ENCODE results near the gene LRBA.

The LRBA gene

DNA sequence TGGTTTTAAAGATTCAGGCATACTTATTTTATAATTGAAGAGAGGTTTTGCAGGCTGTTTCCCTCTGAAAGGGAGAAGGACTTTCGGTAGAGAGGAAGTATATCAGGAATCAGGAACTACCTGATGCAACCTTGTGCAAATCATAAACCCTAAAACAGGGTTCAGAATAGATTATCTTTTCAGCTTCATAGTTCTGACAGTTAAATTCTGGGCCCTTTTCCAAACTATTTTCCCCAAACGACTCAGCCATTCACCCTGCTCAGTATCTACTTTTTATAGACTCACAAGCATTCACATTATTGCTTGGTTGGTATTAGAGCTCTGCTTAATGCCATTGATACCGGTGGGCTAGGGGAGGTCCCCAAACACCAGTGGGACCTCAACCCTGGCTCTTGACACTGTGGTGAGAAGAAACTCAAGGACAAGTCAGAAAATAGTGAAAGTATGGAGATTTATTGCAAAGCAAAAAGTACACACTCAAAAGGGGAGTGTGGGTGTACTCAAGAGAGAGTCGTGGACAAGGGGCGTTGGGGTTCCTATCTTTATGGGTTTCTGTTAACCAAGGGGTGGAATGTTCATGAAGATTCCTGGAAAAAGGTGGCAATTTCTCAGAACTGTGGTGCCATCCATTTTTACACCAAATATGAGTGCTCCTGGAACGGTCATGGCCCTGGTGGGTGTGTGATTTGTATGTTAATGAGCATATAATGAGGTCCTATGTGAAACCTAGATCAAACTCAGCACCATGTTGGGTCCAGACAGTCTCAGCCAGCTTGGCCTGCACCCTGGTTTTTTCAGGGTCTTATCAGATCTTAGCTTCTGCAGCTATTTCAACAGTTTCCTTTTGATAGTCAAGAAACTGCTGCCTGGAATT, 698.5 kb downstream of the LRBA start:
- H3K4me3 ChIP-seq (ENCODE audit: low read depth in 1 of 2, low read length in 2 of 2) = no peak overlapping the region

DNA sequence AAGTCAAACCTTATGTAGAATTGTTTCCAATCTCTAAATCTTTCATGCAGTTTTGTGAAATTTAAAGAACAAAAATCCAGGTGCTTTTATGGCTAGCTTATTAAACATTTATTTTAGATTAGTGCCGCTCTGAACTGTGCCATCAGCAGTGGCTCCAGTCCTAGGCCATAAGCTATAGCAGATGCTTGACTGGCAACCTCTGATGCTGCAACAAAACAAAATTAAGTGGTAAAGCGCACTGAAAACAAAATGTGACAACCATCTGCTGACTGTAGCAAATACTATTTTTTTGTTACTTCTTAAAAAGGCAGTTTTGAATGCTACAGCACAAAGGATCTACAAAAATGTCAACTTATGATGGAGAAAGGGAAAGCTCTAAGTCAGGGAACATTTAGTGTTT, 699.4 kb downstream of the LRBA start:
- Histone ChIP-seq H3K27me3 (ENCODE audit: insufficient read depth, low read length, poor library complexity) (no peaks in the 10 kb centered on the region), H2AFZ (ENCODE audit: low read depth, low read length) (no peak overlapping the region), H3K4me3 (ENCODE audit: low read depth in 1 of 2, low read length in 2 of 2) (no peak overlapping the region), H4K20me1 (ENCODE audit: insufficient read depth, low read length) (no peaks in the 10 kb centered on the region), H3K9me3 (ENCODE audit: insufficient read depth, low read length, severe bottlenecking) (no peaks in the 10 kb centered on the region), H3K4me2 (ENCODE audit: insufficient read depth, low read length) (no peak overlapping the region), H3K27ac (ENCODE audit: low read length) (no peak overlapping the region), H3K79me2 (ENCODE audit: insufficient read depth, low read length) (no peaks in the 10 kb centered on the region), H3K9ac (ENCODE audit: low read depth, low read length) (no peak overlapping the region), H3K4me1 (ENCODE audit: insufficient read depth, low read length) (no peaks in the 10 kb centered on the region), H3K36me3 (ENCODE audit: insufficient read depth, low read length) (no peaks in the 10 kb centered on the region)
- no peak for ATAC-seq (ENCODE audit: insufficient read depth, low read depth)
- no peak for DNase-seq
- TF ChIP-seq, protein P1, sequence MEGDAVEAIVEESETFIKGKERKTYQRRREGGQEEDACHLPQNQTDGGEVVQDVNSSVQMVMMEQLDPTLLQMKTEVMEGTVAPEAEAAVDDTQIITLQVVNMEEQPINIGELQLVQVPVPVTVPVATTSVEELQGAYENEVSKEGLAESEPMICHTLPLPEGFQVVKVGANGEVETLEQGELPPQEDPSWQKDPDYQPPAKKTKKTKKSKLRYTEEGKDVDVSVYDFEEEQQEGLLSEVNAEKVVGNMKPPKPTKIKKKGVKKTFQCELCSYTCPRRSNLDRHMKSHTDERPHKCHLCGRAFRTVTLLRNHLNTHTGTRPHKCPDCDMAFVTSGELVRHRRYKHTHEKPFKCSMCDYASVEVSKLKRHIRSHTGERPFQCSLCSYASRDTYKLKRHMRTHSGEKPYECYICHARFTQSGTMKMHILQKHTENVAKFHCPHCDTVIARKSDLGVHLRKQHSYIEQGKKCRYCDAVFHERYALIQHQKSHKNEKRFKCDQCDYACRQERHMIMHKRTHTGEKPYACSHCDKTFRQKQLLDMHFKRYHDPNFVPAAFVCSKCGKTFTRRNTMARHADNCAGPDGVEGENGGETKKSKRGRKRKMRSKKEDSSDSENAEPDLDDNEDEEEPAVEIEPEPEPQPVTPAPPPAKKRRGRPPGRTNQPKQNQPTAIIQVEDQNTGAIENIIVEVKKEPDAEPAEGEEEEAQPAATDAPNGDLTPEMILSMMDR (IDR thresholded peaks at IDR 0.05; ENCODE audit: borderline replicate concordance, extremely low read depth, low read length, poor library complexity, severe bottlenecking) = no peak
- TF ChIP-seq EZH2 (IDR thresholded peaks at IDR 0.05; ENCODE audit: borderline replicate concordance, low read depth, low read length, severe bottlenecking) = no peak

More for the DNA sequence above, 698.5 kb downstream of the LRBA start:
- Histone ChIP-seq H3K9ac (ENCODE audit: low read depth, low read length) (no peak overlapping the region), H3K9me3 (ENCODE audit: insufficient read depth, low read length, severe bottlenecking) (no peaks in the 10 kb centered on the region), H3K36me3 (ENCODE audit: insufficient read depth, low read length) (no peaks in the 10 kb centered on the region), H3K27me3 (ENCODE audit: insufficient read depth, low read length, poor library complexity) (no peaks in the 10 kb centered on the region), H3K4me2 (ENCODE audit: insufficient read depth, low read length) (no peak overlapping the region), H3K79me2 (ENCODE audit: insufficient read depth, low read length) (no peaks in the 10 kb centered on the region), H3K27ac (ENCODE audit: low read length) (no peak overlapping the region), H2AFZ (ENCODE audit: low read depth, low read length) (no peak overlapping the region), H4K20me1 (ENCODE audit: insufficient read depth, low read length) (no peaks in the 10 kb centered on the region), H3K4me1 (ENCODE audit: insufficient read depth, low read length) (no peaks in the 10 kb centered on the region)
- no peak for DNase-seq
- ATAC-seq (ENCODE audit: insufficient read depth, low read depth) = no peak
- no peak for TF ChIP-seq EZH2 (IDR thresholded peaks at IDR 0.05; ENCODE audit: borderline replicate concordance, low read depth, low read length, severe bottlenecking)
- TF ChIP-seq, protein P1 (IDR thresholded peaks at IDR 0.05; ENCODE audit: borderline replicate concordance, extremely low read depth, low read length, poor library complexity, severe bottlenecking) = no peak

DNA sequence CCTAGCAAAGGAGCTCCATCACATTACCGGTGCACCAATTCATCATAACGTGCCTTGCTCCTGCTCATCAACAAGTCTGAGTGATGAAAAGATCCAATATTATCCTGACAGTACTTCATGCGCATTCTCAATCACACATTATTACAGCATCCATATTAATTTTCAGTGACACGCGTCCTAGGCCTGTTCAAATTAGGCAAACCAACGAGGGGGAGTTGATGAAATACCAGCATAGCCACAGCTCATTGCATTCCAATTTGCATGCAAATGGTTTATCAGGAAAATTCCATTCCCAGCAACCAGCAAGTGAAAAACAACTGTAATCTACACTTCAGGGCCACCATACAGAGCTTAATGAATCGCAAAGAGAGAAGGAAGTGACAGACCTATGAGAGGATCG, 699.9 kb downstream of the LRBA start:
- ATAC-seq (ENCODE audit: insufficient read depth, low read depth) = no peak
- no peak for DNase-seq

More for the DNA sequence above, 699.9 kb downstream of the LRBA start:
- H2AFZ ChIP-seq (ENCODE audit: low read depth, low read length) = no peak overlapping the region
- TF ChIP-seq EZH2 (IDR thresholded peaks at IDR 0.05; ENCODE audit: borderline replicate concordance, low read depth, low read length, severe bottlenecking) = no peak
- TF ChIP-seq, protein P1 (IDR thresholded peaks at IDR 0.05; ENCODE audit: borderline replicate concordance, extremely low read depth, low read length, poor library complexity, severe bottlenecking) = no peak
- H3K79me2 ChIP-seq (ENCODE audit: insufficient read depth, low read length) = no peaks in the 10 kb centered on the region
- no peaks in the 10 kb centered on the region for H3K36me3 ChIP-seq (ENCODE audit: insufficient read depth, low read length)
- no peak overlapping the region for H3K27ac ChIP-seq (ENCODE audit: low read length)
- no peaks in the 10 kb centered on the region for H4K20me1 ChIP-seq (ENCODE audit: insufficient read depth, low read length)
- H3K9me3 ChIP-seq (ENCODE audit: insufficient read depth, low read length, severe bottlenecking) = no peaks in the 10 kb centered on the region
- no peak overlapping the region for H3K9ac ChIP-seq (ENCODE audit: low read depth, low read length)
- no peak overlapping the region for H3K4me3 ChIP-seq (ENCODE audit: low read depth in 1 of 2, low read length in 2 of 2)
- H3K4me2 ChIP-seq (ENCODE audit: insufficient read depth, low read length) = no peak overlapping the region
- H3K27me3 ChIP-seq (ENCODE audit: insufficient read depth, low read length, poor library complexity) = no peaks in the 10 kb centered on the region
- no peaks in the 10 kb centered on the region for H3K4me1 ChIP-seq (ENCODE audit: insufficient read depth, low read length)
